Measurements from ENCODE around the gene SCAP. TPM values are rescaled to one million over a fixed set of nuclear protein-coding genes. Genes with fewer than 3 reads are reported as not detected.

SCAP gene
- total RNA-seq, 1 donor from 2014 or later: 103 TPM

- no peak overlapping the region for H3K27ac Mint-ChIP-seq (ENCODE audit: unreplicated experiment)
Measured at GRCh38 chr3:47385007-47385406, 90.7 kb downstream of the SCAP start.

GRCh38 chr3:47384425-47384824 is 91.3 kb downstream of the SCAP start:
- Mint-ChIP-seq H3K4me1 (peaks cover 28% of the 10 kb centered on the region), H3K27me3 (ENCODE audit: low read depth) (no peaks in the 10 kb centered on the region), H3K4me3 (no peak overlapping the region), H3K27ac (ENCODE audit: unreplicated experiment) (no peak overlapping the region), H3K9me3 (no peaks in the 10 kb centered on the region), H3K36me3 (ENCODE audit: low read depth) (no peaks in the 10 kb centered on the region)
- DNase-seq (ENCODE audit: low read depth, low spot score): no peak
- TF ChIP-seq CTCF (conservative IDR thresholded peaks at IDR 0.05): no peak

More at GRCh38 chr3:47385007-47385406, 90.7 kb downstream of the SCAP start:
- TF ChIP-seq CTCF (conservative IDR thresholded peaks at IDR 0.05): no peak
- H3K4me3 Mint-ChIP-seq: peak overlapping the region; percentile 38
- peaks cover 22% of the 10 kb centered on the region for H3K4me1 Mint-ChIP-seq
- DNase-seq (ENCODE audit: low read depth, low spot score): no peak
- H3K36me3 Mint-ChIP-seq (ENCODE audit: low read depth): no peaks in the 10 kb centered on the region
- H3K27me3 Mint-ChIP-seq (ENCODE audit: low read depth): no peaks in the 10 kb centered on the region
- H3K9me3 Mint-ChIP-seq: no peaks in the 10 kb centered on the region

GRCh38 chr3:47381317-47382157 is 94.2 kb downstream of the SCAP start:
- no peaks in the 10 kb centered on the region for H3K36me3 Mint-ChIP-seq (ENCODE audit: low read depth)
- H3K4me1 Mint-ChIP-seq: peaks cover 28% of the 10 kb centered on the region
- peak overlapping the region; percentile 97 for H3K4me3 Mint-ChIP-seq
- H3K27ac Mint-ChIP-seq (ENCODE audit: unreplicated experiment): peak overlapping the region; percentile 92
- no peaks in the 10 kb centered on the region for H3K27me3 Mint-ChIP-seq (ENCODE audit: low read depth)
- no peak for TF ChIP-seq CTCF (conservative IDR thresholded peaks at IDR 0.05)
- DNase-seq (ENCODE audit: low read depth, low spot score): peak; percentile 78
- no peaks in the 10 kb centered on the region for H3K9me3 Mint-ChIP-seq

- Mint-ChIP-seq H3K36me3 (ENCODE audit: low read depth) (no peaks in the 10 kb centered on the region), H3K4me1 (peaks cover 28% of the 10 kb centered on the region), H3K4me3 (peak within 1 kb of the TSS; percentile 97), H3K9me3 (no peaks in the 10 kb centered on the region), H3K27ac (ENCODE audit: unreplicated experiment) (peak within 1 kb of the TSS; percentile 100), H3K27me3 (ENCODE audit: low read depth) (no peaks in the 10 kb centered on the region)
- DNase-seq (ENCODE audit: low read depth, low spot score): peak; percentile 99
- no peak for TF ChIP-seq CTCF (conservative IDR thresholded peaks at IDR 0.05)
Measured at GRCh38 chr3:47380601-47381316, 95.0 kb downstream of the SCAP start, which contains the start of gene PTPN23. PTPN23 (plus strand) TSS chr3:47381021; CDS start chr3:47381097, 76 bp downstream.

GRCh38 chr3:47380026-47380600 is 95.6 kb downstream of the SCAP start:
- Mint-ChIP-seq H3K4me3 (peak overlapping the region; percentile 97), H3K27me3 (ENCODE audit: low read depth) (no peaks in the 10 kb centered on the region), H3K36me3 (ENCODE audit: low read depth) (no peaks in the 10 kb centered on the region), H3K4me1 (peaks cover 28% of the 10 kb centered on the region), H3K9me3 (no peaks in the 10 kb centered on the region), H3K27ac (ENCODE audit: unreplicated experiment) (peak overlapping the region; percentile 100)
- DNase-seq (ENCODE audit: low read depth, low spot score): no peak
- peak; percentile 20 for TF ChIP-seq CTCF (conservative IDR thresholded peaks at IDR 0.05)
